Activated naive CD8-positive, alpha-beta T cell treated with anti-CD3 and anti-CD28 coated beads for 36 hours (primary cell): ENCODE results near the gene SORBS1. TPM values are rescaled to one million over a fixed set of nuclear protein-coding genes. Genes with fewer than 3 reads are reported as not detected.
"Not testable (repeated sequence)": the region's sequence is repeated elsewhere in the genome, so short reads cannot be mapped to it uniquely, and the experiment has no call there.

Experiments
- DNase-seq: peaks from one replicate; pipeline ENCODE4 v3.0.0; 2021
- H3K27ac Mint-ChIP-seq: one replicate; pipeline ENCODE4 v1.8.0; 2022; ENCODE audit warnings: mild to moderate bottlenecking, moderate library complexity, mixed read lengths
- H3K27me3 Mint-ChIP-seq: one replicate; pipeline ENCODE4 v1.8.0; 2022; ENCODE audit warnings: mild to moderate bottlenecking, mixed read lengths
- H3K36me3 Mint-ChIP-seq: one replicate; pipeline ENCODE4 v1.8.0; 2021; ENCODE audit warnings: mild to moderate bottlenecking, mixed read lengths
- H3K4me1 Mint-ChIP-seq: one replicate; pipeline ENCODE4 v1.8.0; 2021; ENCODE audit warnings: mixed read lengths
- H3K4me3 Mint-ChIP-seq: one replicate; pipeline ENCODE4 v1.8.0; 2022; ENCODE audit warnings: mild to moderate bottlenecking, moderate library complexity, mixed read lengths
- H3K9me3 Mint-ChIP-seq: one replicate; pipeline ENCODE4 v1.8.0; 2022; ENCODE audit warnings: mixed read lengths
- total RNA-seq, 2 experiments: library from RNA; stranded (reverse); gene quantifications; one replicate each; pipeline ENCODE4 v1.2.3, GENCODE V29; 2021

The SORBS1 gene
- total RNA-seq, 2 experiments from 2014 or later = 0.54 to 0.64 TPM

GRCh38 chr10:95373660-95374059 lies 187.5 kb downstream of the SORBS1 start:
- peaks cover 2% of the 10 kb centered on the region for H3K36me3 Mint-ChIP-seq
- peaks cover 3% of the 10 kb centered on the region for H3K9me3 Mint-ChIP-seq
- H3K4me3 Mint-ChIP-seq = no peak overlapping the region
- no peak for DNase-seq
- peaks cover 13% of the 10 kb centered on the region for H3K27me3 Mint-ChIP-seq
- no peak overlapping the region for H3K27ac Mint-ChIP-seq
- H3K4me1 Mint-ChIP-seq = peaks cover 9% of the 10 kb centered on the region

- H3K36me3 Mint-ChIP-seq = no peaks in the 10 kb centered on the region
- H3K4me3 Mint-ChIP-seq = no peak overlapping the region
- H3K9me3 Mint-ChIP-seq = no peaks in the 10 kb centered on the region
- no peak for DNase-seq
- peaks cover 7% of the 10 kb centered on the region for H3K27me3 Mint-ChIP-seq
- H3K27ac Mint-ChIP-seq = no peak overlapping the region
- H3K4me1 Mint-ChIP-seq = no peaks in the 10 kb centered on the region
Observed at GRCh38 chr10:95364342-95364741, 196.8 kb downstream of the SORBS1 start.

- H3K4me3 Mint-ChIP-seq = no peak overlapping the region
- DNase-seq = peak; percentile 17
- H3K36me3 Mint-ChIP-seq = no peaks in the 10 kb centered on the region
- no peaks in the 10 kb centered on the region for H3K4me1 Mint-ChIP-seq
- peaks cover 7% of the 10 kb centered on the region for H3K27me3 Mint-ChIP-seq
- no peak overlapping the region for H3K27ac Mint-ChIP-seq
- H3K9me3 Mint-ChIP-seq = no peaks in the 10 kb centered on the region
Observed at GRCh38 chr10:95363303-95363912, 197.8 kb downstream of the SORBS1 start.

- no peaks in the 10 kb centered on the region for H3K4me1 Mint-ChIP-seq
- H3K36me3 Mint-ChIP-seq = no peaks in the 10 kb centered on the region
- no peaks in the 10 kb centered on the region for H3K9me3 Mint-ChIP-seq
- H3K27ac Mint-ChIP-seq = no peak overlapping the region
- DNase-seq = no peak
- no peak overlapping the region for H3K4me3 Mint-ChIP-seq
- peaks cover 7% of the 10 kb centered on the region for H3K27me3 Mint-ChIP-seq
Observed at GRCh38 chr10:95360122-95360714, 201.0 kb downstream of the SORBS1 start.

- Mint-ChIP-seq H3K27me3 (peaks cover 7% of the 10 kb centered on the region), H3K27ac (no peak overlapping the region), H3K36me3 (no peaks in the 10 kb centered on the region), H3K4me3 (no peak overlapping the region), H3K9me3 (no peaks in the 10 kb centered on the region), H3K4me1 (no peaks in the 10 kb centered on the region)
- no peak for DNase-seq
Observed at GRCh38 chr10:95359466-95359865, 201.7 kb downstream of the SORBS1 start.

- H3K9me3 Mint-ChIP-seq = no peaks in the 10 kb centered on the region
- H3K4me3 Mint-ChIP-seq = no peak overlapping the region
- no peaks in the 10 kb centered on the region for H3K36me3 Mint-ChIP-seq
- no peak overlapping the region for H3K27ac Mint-ChIP-seq
- no peak for DNase-seq
- no peaks in the 10 kb centered on the region for H3K4me1 Mint-ChIP-seq
- no peaks in the 10 kb centered on the region for H3K27me3 Mint-ChIP-seq
Observed at GRCh38 chr10:95356190-95356955, 204.8 kb downstream of the SORBS1 start.

- Mint-ChIP-seq H3K36me3 (no peaks in the 10 kb centered on the region), H3K4me3 (no peak overlapping the region), H3K27ac (no peak overlapping the region), H3K9me3 (no peaks in the 10 kb centered on the region), H3K4me1 (no peaks in the 10 kb centered on the region), H3K27me3 (no peaks in the 10 kb centered on the region)
- no peak for DNase-seq
Observed at GRCh38 chr10:95355301-95355700, 205.9 kb downstream of the SORBS1 start.

- no peaks in the 10 kb centered on the region for H3K27me3 Mint-ChIP-seq
- H3K36me3 Mint-ChIP-seq = no peaks in the 10 kb centered on the region
- no peaks in the 10 kb centered on the region for H3K9me3 Mint-ChIP-seq
- H3K27ac Mint-ChIP-seq = no peak overlapping the region
- DNase-seq = no peak
- no peak overlapping the region for H3K4me3 Mint-ChIP-seq
- H3K4me1 Mint-ChIP-seq = no peaks in the 10 kb centered on the region
Observed at GRCh38 chr10:95354110-95354509, 207.1 kb downstream of the SORBS1 start.

GRCh38 chr10:95353123-95353522 lies 208.0 kb downstream of the SORBS1 start:
- Mint-ChIP-seq H3K9me3 (no peaks in the 10 kb centered on the region), H3K4me1 (no peaks in the 10 kb centered on the region), H3K4me3 (no peak overlapping the region), H3K36me3 (no peaks in the 10 kb centered on the region), H3K27me3 (no peaks in the 10 kb centered on the region), H3K27ac (no peak overlapping the region)
- DNase-seq = no peak

- Mint-ChIP-seq H3K27ac (no peak overlapping the region), H3K4me3 (no peak overlapping the region), H3K36me3 (no peaks in the 10 kb centered on the region), H3K9me3 (no peaks in the 10 kb centered on the region), H3K4me1 (no peaks in the 10 kb centered on the region), H3K27me3 (no peaks in the 10 kb centered on the region)
- DNase-seq = no peak
Observed at GRCh38 chr10:95352684-95353083, 208.5 kb downstream of the SORBS1 start.

GRCh38 chr10:95350830-95351228 lies 210.3 kb downstream of the SORBS1 start:
- DNase-seq = no peak
- H3K4me3 Mint-ChIP-seq = no peak overlapping the region
- H3K27me3 Mint-ChIP-seq = no peaks in the 10 kb centered on the region
- H3K4me1 Mint-ChIP-seq = no peaks in the 10 kb centered on the region
- no peaks in the 10 kb centered on the region for H3K9me3 Mint-ChIP-seq
- no peak overlapping the region for H3K27ac Mint-ChIP-seq
- no peaks in the 10 kb centered on the region for H3K36me3 Mint-ChIP-seq

GRCh38 chr10:95350219-95350829 lies 210.8 kb downstream of the SORBS1 start:
- no peaks in the 10 kb centered on the region for H3K36me3 Mint-ChIP-seq
- DNase-seq = no peak
- H3K27ac Mint-ChIP-seq = no peak overlapping the region
- H3K4me1 Mint-ChIP-seq = no peaks in the 10 kb centered on the region
- H3K4me3 Mint-ChIP-seq = no peak overlapping the region
- no peaks in the 10 kb centered on the region for H3K9me3 Mint-ChIP-seq
- no peaks in the 10 kb centered on the region for H3K27me3 Mint-ChIP-seq

- H3K9me3 Mint-ChIP-seq, H3K27ac Mint-ChIP-seq, H3K4me1 Mint-ChIP-seq, H3K36me3 Mint-ChIP-seq, H3K4me3 Mint-ChIP-seq, DNase-seq, H3K27me3 Mint-ChIP-seq: not testable (repeated sequence)
Observed at GRCh38 chr10:95347402-95347766, 213.8 kb downstream of the SORBS1 start.

GRCh38 chr10:95346715-95347401 lies 214.3 kb downstream of the SORBS1 start:
- Mint-ChIP-seq H3K4me3 (no peak overlapping the region), H3K4me1 (no peaks in the 10 kb centered on the region), H3K27me3 (no peaks in the 10 kb centered on the region), H3K27ac (no peak overlapping the region), H3K9me3 (no peaks in the 10 kb centered on the region), H3K36me3 (no peaks in the 10 kb centered on the region)
- DNase-seq = no peak

GRCh38 chr10:95343573-95343972 lies 217.6 kb downstream of the SORBS1 start:
- Mint-ChIP-seq H3K9me3 (no peaks in the 10 kb centered on the region), H3K4me3 (no peak overlapping the region), H3K36me3 (no peaks in the 10 kb centered on the region), H3K27ac (no peak overlapping the region), H3K4me1 (no peaks in the 10 kb centered on the region), H3K27me3 (no peaks in the 10 kb centered on the region)
- no peak for DNase-seq
